ENCODE measurements around the gene PLCB1. TPM values are rescaled to one million over a fixed set of nuclear protein-coding genes. Genes with fewer than 3 reads are reported as not detected.

Gene PLCB1
- total RNA-seq, 1 donor from 2014 or later: 10.7 TPM

DNA sequence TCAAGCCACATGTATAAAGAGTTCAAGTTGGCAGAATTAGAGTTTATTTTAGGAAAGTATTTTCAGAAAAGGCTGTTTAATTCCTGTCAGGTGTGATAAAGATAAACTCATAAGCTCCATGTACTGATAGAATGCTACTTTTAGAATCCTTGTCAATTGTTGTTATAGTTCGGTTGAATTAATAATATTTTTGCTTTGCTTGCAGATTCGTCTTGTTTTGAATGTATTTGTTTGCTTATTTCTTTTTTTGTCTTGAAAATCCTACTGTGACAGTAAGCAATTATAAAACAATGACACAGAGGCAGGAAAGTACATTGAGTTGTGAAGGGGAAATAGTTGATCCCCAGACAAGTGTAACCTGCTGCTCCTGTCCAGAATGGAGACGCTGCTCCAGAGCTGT is 602.9 kb downstream of the PLCB1 start:
- Mint-ChIP-seq H3K36me3 (ENCODE audit: low read depth, unreplicated experiment) (no peaks in the 10 kb centered on the region), H3K27me3 (ENCODE audit: low read depth, unreplicated experiment) (no peaks in the 10 kb centered on the region), H3K4me3 (ENCODE audit: unreplicated experiment) (no peak overlapping the region), H3K27ac (ENCODE audit: unreplicated experiment) (no peak overlapping the region), H3K9me3 (ENCODE audit: unreplicated experiment) (no peaks in the 10 kb centered on the region), H3K4me1 (ENCODE audit: low read depth, unreplicated experiment) (no peaks in the 10 kb centered on the region)
- Histone ChIP-seq H2AFZ (ENCODE audit: low read depth, low read length) (no peak overlapping the region), H3K4me1 (ENCODE audit: insufficient read depth, low read length) (no peaks in the 10 kb centered on the region), H3K4me2 (ENCODE audit: low read length) (no peak overlapping the region), H3K27me3 (ENCODE audit: insufficient read depth, low read length) (no peaks in the 10 kb centered on the region), H4K20me1 (ENCODE audit: insufficient read depth, low read length) (no peaks in the 10 kb centered on the region), H3K4me3 (ENCODE audit: insufficient read depth, low read depth, low read length) (no peak overlapping the region), H3K79me2 (ENCODE audit: insufficient read depth, low read length) (no peaks in the 10 kb centered on the region), H3K36me3 (ENCODE audit: insufficient read depth, low read length) (no peaks in the 10 kb centered on the region), H3K27ac (ENCODE audit: low read depth, low read length) (no peak overlapping the region), H3K9ac (ENCODE audit: low read length) (no peak overlapping the region), H3K9me3 (ENCODE audit: insufficient read depth, low read depth, low read length) (no peaks in the 10 kb centered on the region)
- TF ChIP-seq, protein P1, sequence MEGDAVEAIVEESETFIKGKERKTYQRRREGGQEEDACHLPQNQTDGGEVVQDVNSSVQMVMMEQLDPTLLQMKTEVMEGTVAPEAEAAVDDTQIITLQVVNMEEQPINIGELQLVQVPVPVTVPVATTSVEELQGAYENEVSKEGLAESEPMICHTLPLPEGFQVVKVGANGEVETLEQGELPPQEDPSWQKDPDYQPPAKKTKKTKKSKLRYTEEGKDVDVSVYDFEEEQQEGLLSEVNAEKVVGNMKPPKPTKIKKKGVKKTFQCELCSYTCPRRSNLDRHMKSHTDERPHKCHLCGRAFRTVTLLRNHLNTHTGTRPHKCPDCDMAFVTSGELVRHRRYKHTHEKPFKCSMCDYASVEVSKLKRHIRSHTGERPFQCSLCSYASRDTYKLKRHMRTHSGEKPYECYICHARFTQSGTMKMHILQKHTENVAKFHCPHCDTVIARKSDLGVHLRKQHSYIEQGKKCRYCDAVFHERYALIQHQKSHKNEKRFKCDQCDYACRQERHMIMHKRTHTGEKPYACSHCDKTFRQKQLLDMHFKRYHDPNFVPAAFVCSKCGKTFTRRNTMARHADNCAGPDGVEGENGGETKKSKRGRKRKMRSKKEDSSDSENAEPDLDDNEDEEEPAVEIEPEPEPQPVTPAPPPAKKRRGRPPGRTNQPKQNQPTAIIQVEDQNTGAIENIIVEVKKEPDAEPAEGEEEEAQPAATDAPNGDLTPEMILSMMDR (IDR thresholded peaks at IDR 0.05; ENCODE audit: insufficient read depth, low read depth, low read length): no peak
- TF ChIP-seq EZH2 (IDR thresholded peaks at IDR 0.05; ENCODE audit: insufficient read depth, low read length): no peak
- DNase-seq (ENCODE audit: low read depth): no peak
- no peak for FAIRE-seq

DNA sequence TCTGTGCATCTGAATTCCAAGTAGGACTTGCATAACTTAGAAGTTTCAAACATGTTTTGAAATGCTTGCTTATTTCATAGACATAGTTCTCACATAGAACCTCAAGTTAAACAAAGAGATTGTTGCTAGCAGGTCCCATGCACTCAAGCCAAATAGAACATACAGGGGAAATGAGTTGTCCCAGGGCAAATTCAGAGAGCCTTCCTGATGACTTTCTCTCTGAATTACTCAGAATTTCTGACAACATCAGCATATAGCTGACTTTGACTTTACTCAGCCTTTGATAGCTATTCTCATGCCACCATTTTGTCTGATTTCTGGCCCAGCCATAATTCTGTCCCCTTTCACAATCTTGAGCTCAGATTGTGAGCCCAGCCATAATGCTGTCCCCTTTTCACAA is 603.6 kb downstream of the PLCB1 start:
- Mint-ChIP-seq H3K36me3 (ENCODE audit: low read depth, unreplicated experiment) (no peaks in the 10 kb centered on the region), H3K27me3 (ENCODE audit: low read depth, unreplicated experiment) (no peaks in the 10 kb centered on the region), H3K9me3 (ENCODE audit: unreplicated experiment) (no peaks in the 10 kb centered on the region), H3K4me1 (ENCODE audit: low read depth, unreplicated experiment) (no peaks in the 10 kb centered on the region), H3K4me3 (ENCODE audit: unreplicated experiment) (no peak overlapping the region), H3K27ac (ENCODE audit: unreplicated experiment) (no peak overlapping the region)
- DNase-seq (ENCODE audit: low read depth) (no peak), FAIRE-seq (no peak)
- Histone ChIP-seq H3K4me1 (ENCODE audit: insufficient read depth, low read length) (no peaks in the 10 kb centered on the region), H3K79me2 (ENCODE audit: insufficient read depth, low read length) (no peaks in the 10 kb centered on the region), H3K36me3 (ENCODE audit: insufficient read depth, low read length) (no peaks in the 10 kb centered on the region), H3K4me2 (ENCODE audit: low read length) (no peak overlapping the region), H2AFZ (ENCODE audit: low read depth, low read length) (no peak overlapping the region), H3K27ac (ENCODE audit: low read depth, low read length) (no peak overlapping the region), H3K4me3 (ENCODE audit: insufficient read depth, low read depth, low read length) (no peak overlapping the region), H4K20me1 (ENCODE audit: insufficient read depth, low read length) (no peaks in the 10 kb centered on the region), H3K27me3 (ENCODE audit: insufficient read depth, low read length) (no peaks in the 10 kb centered on the region), H3K9me3 (ENCODE audit: insufficient read depth, low read depth, low read length) (no peaks in the 10 kb centered on the region), H3K9ac (ENCODE audit: low read length) (no peak overlapping the region)
- TF ChIP-seq, protein P1 (IDR thresholded peaks at IDR 0.05; ENCODE audit: insufficient read depth, low read depth, low read length): no peak
- no peak for TF ChIP-seq EZH2 (IDR thresholded peaks at IDR 0.05; ENCODE audit: insufficient read depth, low read length)

DNA sequence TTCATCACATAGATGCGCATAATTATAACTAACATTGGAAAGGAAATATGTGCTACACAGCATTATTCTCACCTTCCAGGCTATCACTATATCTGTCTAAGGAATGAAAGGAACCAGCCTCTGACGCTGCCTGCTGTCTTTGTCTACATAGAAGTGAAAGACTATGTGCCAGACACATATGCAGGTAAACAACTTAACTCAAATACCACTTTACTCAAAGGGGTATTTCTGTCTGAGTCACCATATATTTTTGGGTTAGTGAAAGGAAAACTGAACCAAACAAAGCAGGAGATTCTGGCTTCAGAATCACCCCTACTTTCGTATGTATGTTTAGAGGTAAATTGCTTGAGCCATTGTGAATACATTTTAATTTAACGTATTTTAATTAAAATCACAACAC is 608.2 kb downstream of the PLCB1 start:
- peaks cover 2% of the 10 kb centered on the region for H3K9me3 Mint-ChIP-seq (ENCODE audit: unreplicated experiment)
- no peaks in the 10 kb centered on the region for H3K27me3 Mint-ChIP-seq (ENCODE audit: low read depth, unreplicated experiment)
- Histone ChIP-seq H2AFZ (ENCODE audit: low read depth, low read length) (no peak overlapping the region), H3K4me1 (ENCODE audit: insufficient read depth, low read length) (no peaks in the 10 kb centered on the region), H3K4me3 (ENCODE audit: insufficient read depth, low read depth, low read length) (no peak overlapping the region), H3K9me3 (ENCODE audit: insufficient read depth, low read depth, low read length) (no peaks in the 10 kb centered on the region), H4K20me1 (ENCODE audit: insufficient read depth, low read length) (no peaks in the 10 kb centered on the region), H3K4me2 (ENCODE audit: low read length) (no peak overlapping the region), H3K79me2 (ENCODE audit: insufficient read depth, low read length) (no peaks in the 10 kb centered on the region), H3K36me3 (ENCODE audit: insufficient read depth, low read length) (no peaks in the 10 kb centered on the region), H3K27ac (ENCODE audit: low read depth, low read length) (no peak overlapping the region), H3K27me3 (ENCODE audit: insufficient read depth, low read length) (no peaks in the 10 kb centered on the region), H3K9ac (ENCODE audit: low read length) (no peak overlapping the region)
- no peaks in the 10 kb centered on the region for H3K36me3 Mint-ChIP-seq (ENCODE audit: low read depth, unreplicated experiment)
- FAIRE-seq (no peak), DNase-seq (ENCODE audit: low read depth) (no peak)
- no peak for TF ChIP-seq EZH2 (IDR thresholded peaks at IDR 0.05; ENCODE audit: insufficient read depth, low read length)
- TF ChIP-seq, protein P1 (IDR thresholded peaks at IDR 0.05; ENCODE audit: insufficient read depth, low read depth, low read length): no peak
- no peak overlapping the region for H3K4me3 Mint-ChIP-seq (ENCODE audit: unreplicated experiment)
- H3K4me1 Mint-ChIP-seq (ENCODE audit: low read depth, unreplicated experiment): no peaks in the 10 kb centered on the region
- H3K27ac Mint-ChIP-seq (ENCODE audit: unreplicated experiment): no peak overlapping the region

Data from astrocyte (in vitro differentiated cells and primary cell).